GM19397 (cell line): Measurements from ENCODE around the gene NT5C2.
"Not testable (repeated sequence)": the region's sequence is repeated elsewhere in the genome, so short reads cannot be mapped to it uniquely, and the experiment has no call there.

Experiments used
- ATAC-seq: cut with Tn5 transposase; IDR thresholded peaks from one replicate; pipeline ENCODE4 v1.9.1; 2021; ENCODE audit warnings: mild to moderate bottlenecking, moderate library complexity; ENCODE audit not compliant: unreplicated experiment

Gene NT5C2

DNA sequence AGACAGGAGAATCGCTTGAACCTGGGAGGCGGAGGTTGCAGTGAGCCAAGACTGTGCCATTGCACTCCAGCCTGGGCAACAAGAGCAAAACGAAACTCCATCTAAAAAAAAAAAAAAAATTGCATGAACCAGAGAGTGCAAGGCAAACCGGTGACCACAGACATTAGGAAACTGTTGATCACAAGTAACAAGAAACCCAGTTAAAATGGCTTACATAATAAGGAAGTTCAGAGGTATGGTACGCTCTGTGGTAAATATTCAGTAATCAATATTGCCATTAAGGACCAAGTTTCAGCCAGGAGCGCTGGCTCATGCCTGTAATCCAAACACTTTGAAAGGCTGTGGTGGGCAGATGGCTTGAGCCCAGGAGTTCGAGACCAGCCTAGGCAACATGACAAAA lies 9.2 kb upstream of the NT5C2 start:
- ATAC-seq, result no peak

DNA sequence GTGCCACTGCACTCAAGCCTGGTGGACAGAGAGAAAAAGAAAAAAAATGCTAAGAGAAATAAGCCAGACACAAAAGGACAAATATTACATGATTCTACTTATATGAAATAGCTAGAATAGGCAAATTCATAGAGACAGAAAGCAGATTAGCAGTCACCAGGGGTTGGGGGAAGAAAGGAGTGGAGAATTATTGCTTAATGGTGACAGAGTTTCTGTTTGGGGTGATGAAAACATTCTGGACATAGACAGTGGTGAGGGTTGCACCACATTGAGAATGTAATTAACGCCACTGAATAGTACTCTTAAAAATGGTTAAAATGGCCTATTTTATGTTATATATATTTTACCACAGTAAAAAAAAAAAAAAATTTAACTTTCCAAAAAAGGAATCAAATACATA lies 6.4 kb upstream of the NT5C2 start:
- ATAC-seq, result no peak

DNA sequence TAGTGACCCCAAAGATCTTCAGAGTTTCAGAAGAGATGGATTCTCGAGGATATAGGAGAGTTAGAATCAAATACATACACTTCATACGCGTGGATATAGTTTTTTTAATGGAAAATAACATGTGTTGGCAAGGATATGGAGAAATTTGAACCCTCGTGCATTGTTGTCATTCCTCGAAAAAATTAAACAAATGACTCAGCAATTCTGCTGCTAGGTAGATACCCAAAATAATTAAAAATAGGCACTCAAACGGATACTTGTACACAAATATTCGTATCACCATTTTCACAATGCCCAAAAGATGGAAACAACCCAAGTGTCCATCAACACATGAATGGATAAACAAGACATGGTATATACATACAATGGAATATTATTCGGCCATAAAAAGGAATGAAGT lies 5.6 kb upstream of the NT5C2 start:
- no peak for ATAC-seq

DNA sequence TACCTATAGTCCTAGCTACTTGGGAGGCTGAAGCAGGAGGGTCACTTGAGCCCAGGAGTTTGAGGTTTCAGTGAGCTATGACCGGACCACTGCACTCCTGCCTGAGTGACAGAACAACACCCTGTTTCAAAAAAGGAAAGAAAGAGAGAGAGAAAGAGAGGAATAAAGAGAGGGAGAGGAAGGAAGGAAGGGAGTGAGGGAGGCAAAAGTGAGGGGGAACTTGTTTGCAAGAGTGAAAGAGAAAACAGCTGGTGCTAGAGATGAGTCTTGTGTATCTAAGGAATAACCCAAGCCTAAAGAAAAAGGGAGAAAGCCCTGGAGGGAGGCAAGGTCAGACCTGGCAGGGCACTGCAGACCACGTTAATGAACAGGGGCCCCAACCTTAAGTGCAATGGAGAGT lies 4.8 kb upstream of the NT5C2 start:
- ATAC-seq, result no peak

DNA sequence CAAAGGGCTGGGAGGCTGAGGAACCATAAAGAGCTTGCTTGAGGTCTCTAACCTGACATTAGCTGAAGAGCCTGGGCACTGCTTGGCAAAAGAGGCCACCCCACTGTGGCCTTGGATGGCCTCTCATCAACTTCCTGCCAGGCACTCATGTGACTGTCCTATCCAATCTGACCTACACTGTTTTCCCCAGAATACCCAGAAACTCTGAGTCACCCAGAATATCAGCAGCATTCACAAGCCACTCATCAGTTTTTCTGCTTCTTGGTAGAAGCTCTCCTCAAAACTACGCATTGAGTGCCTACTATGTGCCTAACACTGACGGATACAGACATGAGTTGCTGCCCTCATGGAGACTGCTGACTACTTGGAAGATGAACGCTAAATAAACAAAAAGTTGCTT lies 4.1 kb upstream of the NT5C2 start:
- no peak for ATAC-seq

DNA sequence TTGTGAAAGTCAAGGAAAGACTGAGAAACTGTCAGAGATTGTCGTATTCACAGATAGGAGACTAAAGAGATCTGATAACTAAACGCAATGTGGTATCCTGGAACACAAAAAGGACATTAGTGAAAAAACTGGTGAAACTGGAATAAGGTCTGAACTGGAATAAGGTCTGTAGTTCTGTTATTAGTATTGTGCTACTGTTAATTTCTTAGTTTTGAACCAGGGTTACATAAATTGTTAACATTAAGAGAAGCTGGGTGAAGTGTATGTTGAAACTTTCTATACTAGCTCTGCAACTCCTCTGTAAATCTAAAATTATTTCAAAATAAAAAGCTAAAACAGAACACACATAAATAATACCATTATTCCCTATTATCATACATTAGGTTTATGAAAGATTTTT lies 3.4 kb upstream of the NT5C2 start:
- ATAC-seq, result no peak

DNA sequence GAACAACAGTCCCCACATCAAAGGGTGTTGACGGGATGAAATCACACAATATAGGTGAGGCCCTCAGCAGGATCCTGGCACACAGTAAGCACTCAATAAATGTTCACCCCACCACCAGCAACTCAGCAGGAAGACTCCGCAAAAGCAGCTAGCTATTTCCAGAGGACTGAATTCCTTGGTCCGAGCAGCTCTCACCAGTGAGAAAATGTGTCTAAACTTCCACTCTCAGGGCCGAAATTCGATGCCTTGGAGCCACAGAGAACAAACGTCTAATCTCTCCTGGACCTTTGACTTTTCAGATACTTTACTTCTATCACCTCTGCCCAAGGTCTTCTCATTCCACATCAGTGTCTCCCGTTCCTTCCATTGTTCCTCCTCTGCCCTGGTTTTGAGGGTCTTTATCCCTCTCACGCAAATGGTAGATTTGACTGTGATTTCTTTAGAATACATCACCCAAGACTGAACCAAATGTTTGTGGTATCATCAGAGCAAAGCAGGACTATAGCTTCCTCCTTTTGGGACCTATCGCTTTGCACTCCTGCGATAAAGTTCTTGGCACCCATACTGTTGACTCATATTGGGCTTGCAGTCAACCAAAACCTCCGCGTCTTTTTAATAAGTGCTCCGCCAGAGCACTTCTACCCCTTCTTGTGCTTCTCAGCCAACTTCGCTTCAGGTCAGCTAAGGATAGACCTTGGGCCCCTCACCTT lies 903 bp upstream of the NT5C2 start:
- ATAC-seq, result no peak

DNA sequence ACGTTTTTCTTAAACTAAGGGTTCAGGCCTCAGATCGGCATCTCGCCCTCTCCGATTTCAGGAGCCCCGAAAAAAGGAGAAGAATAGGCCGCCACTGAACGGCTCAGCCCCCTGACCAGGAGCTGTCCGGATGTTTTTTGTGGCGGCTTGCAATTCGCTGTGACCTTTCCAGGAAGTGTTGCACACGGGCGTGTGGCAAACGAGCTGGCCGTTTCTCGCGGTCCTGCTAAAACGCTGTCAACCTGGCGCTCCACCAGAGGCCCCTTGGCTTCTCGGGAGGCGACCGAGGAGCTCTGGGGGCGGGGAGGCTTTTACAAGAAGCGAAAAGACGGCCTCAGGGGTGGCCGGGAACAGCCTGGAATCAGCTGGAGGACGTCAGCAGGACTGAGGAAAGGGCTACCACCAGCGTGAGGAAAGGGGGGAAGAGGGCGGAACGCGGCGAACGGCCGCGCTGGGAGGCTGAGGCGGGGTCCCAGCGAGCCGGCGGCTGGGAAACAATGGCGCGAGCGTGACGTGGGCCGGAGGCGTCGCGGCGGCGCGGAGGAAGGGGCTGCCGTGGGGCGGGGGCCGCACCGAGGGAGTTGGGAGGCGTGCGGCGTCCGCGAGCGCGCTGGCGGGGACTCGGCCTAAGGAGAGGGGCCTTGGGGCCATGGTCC lies 493 bp downstream of the NT5C2 start:
- peak; percentile 57 for ATAC-seq

DNA sequence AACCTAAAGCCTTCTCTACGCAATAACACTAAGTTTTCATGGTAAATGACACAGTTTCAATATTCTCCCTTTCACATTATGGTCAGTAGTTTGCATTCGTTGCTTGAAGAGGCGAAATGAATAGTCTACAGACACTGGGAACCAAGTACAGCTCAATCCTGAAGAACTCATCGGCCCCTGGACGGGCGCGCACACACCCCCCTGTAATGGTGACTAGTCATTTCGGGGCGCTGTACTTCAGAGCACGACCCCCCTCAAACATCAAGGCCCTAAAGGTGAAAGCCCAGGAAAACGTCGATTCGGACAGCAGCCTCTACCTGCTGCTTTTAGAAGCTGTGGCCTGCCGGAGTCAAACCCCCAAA lies 1.0 kb downstream of the NT5C2 start:
- ATAC-seq, result no peak

DNA sequence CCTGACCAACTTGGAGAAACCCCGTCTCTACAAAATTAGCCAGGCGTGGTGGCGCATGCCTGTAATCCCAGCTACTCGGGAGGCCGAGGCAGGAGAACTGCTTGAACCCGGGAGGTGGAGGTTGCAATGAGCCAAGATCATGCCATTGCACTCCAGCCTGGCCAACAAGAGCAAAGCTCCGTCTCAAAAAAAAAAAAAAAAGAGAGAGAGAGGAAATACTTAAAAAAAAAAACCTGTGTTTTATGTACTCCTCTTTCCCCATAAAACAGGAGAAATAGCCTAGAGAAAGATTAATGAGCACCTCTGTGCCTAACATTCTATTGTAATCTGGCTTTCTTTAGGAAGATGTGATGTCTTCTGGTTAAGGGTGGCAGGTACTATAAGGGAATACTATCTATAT lies 1.9 kb downstream of the NT5C2 start:
- not testable (repeated sequence) for ATAC-seq

DNA sequence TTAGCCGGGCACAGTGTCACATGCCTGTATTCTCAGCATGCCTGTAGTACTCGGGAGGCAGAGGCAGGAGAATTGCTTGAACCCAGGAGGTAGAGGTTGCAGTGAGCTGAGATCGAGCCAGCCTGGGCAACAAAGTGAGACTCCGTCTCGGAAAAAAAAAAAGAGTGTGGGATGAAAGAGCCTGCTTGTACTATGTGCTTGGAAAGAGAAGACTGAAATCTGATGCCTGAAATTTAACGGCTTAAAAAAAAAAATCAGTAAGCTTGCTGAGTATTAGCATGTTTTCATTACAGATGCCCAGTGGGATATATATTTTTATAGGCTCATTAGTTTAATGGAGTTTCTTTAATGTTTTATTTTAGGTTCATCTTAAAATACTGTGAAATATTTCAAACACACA lies 4.2 kb downstream of the NT5C2 start:
- ATAC-seq, result no peak

DNA sequence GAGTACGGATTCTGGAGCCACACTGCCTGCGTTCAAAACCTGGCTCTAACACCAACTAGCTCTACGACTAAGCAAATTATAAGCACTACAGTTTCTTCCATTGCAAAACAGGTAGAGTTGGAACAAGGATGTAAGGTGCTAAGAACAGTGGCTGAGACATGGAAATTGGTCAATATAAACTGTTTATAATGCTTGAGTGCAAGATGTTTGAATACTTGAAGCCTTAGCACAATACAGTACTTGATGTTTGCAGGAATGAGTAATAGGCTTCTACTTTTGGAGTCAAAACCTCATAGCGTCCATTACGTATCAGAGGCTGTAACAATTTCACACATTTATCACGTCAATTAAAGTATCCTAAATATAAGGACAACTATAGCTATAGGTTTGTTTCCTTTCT lies 6.9 kb downstream of the NT5C2 start:
- no peak for ATAC-seq

DNA sequence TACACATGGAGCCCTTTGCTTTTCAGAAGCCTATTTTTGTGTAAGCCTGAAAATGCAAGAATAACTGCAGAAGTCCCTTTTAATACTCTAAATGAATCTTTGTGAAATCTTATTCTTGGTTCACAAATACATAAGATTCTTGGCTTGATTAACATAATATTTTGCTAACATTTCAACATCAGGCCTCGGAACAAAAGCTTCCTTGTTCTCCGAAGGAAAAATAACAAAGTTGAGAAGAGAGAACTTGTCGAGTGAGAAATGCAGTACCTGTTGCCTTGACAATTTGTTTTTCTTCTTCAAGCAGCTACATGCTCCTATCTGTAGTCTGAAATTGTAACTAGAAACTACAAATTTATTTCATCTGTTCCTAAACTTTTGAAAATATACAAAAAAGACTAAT lies 8.5 kb downstream of the NT5C2 start:
- no peak for ATAC-seq

DNA sequence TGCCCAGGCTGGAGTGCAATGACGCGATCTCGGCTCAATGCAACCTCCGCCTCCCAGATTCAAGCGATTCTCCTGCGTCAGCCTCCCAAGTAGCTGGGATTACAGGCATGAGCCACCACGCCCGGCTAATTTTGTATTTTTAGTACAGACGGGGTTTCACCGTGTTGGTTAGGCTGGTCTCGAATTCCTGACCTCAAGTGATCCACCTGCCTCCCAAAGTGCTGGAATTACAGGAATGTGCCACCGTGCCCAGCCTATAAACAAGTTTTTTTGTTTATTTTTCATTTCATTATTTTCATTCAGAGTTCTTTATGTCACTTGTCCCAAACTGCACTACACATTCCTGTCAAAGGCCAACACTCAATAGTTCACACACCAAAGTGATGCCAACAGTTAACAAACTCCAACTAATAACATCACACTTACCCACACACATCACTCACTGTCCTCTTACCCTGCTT lies 9.1 kb downstream of the NT5C2 start:
- not testable (repeated sequence) for ATAC-seq

DNA sequence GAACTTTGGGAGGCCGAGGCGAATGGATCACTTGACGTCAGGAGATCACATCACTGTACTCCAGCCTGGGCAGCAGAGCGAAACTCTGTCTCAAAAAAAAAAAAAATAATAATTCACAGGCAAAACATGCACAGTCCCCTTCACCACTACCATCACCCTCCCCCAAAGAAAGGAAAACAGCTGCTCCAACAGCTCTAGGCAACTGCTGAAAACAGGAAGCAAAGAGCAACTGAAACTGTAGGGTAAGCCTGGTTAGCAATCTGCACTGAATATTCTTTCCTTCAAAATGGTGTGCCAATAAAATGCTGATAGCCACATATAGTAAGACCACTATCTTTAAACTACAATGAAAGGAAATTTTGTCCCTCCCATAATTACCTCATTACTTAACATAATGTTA lies 11.8 kb downstream of the NT5C2 start:
- ATAC-seq, result peak; percentile 65

DNA sequence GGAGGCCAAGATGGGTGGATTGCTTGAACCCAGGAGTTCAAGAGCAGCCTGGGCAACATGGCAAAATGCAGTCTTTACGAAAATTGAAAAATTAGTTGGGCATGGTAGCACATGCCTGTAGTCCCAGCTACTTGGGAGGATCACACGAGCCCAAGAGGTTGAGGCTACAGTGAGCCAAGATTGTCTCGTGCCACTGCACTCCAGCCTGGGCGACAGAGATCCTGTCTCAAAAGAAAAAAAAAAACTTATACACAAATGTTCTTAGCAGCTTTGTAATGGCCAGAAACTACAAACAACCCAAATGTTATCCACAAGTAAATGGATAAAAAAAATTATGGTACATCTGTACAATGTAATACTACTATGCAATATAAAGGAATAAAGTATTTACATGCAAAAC lies 12.6 kb downstream of the NT5C2 start:
- ATAC-seq, result no peak

DNA sequence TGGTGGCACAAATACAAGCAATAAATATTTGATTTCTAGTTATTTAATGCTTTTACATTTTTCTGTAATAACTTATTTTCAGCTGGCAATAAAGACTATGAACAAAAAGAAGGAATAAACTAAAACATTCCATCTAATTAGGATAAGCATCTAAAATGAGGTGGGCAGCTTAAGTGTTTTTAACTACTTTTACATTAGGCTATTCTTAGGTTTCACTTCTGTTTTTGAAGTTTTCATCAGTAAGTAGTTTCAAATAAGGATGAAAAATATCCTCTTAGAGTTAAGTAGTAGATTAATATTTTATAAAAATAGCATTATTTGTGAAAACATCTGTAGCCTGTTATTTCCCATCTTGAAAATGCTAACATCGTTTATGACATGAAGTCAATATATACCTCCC lies 15.9 kb downstream of the NT5C2 start:
- ATAC-seq, result no peak

DNA sequence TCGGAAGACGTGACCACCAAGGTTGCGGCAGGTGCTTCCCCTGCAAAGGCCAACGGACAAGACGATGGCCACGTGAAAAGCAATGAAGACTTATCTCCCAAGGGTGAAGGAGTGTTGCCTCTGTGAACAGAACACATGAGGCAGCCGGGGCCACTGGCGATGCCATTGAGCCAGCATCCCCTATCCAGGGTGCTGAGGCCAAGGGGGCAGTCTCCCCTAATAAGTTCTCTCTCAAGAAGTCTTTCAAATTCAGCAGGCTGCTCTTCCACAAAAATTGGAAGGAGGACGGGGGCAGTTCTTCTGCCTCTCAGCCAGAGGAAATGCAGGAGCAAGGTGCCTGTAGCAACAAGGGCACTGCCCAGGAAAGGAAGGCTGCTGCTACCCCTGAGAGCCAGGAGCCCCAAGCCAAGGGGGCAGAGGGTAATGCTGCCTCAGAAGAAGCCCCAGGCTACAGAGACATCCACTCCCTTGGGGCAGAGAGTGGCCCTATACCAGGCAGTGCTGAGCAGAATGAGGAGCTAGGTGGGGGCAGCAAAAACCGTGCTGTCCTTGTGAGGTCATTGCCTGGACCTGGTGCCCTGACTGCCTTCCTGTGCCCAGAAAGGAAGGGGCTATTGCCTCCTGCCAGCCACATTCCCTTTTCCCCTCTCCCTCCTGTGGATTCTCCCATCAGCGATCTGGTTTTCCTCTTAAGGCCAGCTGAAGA lies 17.3 kb downstream of the NT5C2 start:
- ATAC-seq, result no peak

DNA sequence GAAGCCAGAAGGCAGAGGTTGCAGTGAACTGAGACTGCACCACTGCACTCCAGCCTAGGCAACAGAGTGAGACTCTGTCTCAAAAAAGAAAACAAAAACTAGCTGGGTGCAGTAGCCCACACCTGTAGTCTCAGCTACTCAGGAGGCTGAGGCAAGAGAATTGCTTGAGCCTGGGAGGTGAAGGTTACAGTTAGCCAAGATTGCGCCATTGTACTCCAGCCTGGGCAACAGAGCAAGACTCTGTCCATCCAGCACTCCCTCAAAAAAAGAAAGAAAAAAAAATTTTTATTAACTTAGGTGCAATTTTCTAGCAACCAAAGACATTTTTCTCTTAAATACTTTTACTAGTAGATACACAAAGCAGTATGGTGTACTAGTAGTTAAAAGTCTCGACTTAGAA lies 18.7 kb downstream of the NT5C2 start:
- ATAC-seq, result not testable (repeated sequence)

DNA sequence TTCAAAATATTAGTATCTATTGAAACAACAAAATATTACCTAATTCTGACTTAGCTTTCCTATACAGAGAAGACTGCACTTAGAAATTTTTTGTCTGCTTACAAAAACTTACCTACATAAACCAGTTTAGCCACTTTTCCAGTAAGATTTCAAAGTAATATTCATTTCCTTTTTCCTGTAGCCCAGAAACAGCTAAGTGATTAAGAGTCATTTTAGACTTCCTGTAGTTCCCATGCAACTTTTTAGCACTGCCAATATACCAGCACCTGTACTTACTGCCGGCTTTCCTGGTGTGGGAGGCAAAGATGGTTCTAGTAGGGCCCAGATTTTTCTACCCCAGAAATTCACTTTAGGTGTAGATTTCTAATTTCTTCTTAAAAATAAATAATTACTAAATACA lies 21.8 kb downstream of the NT5C2 start:
- ATAC-seq, result no peak

DNA sequence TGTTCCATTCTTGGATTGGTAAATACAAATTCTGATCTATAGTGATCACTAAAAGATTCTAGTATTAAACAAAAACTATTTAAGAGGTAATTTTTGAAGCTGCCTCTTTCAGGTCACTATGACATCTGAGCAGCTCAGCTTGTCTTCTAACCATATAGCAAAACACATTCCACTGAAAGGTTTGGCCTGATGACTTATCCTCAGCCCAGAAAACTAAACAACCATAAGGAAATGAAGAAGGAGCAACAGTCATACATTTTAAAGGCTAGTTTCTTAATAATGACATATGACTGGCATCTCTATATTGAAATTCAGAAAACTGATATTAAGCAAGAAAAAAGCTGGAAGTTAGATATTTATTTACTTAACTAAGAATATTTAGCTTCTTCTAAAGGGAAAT lies 24.6 kb downstream of the NT5C2 start:
- no peak for ATAC-seq

DNA sequence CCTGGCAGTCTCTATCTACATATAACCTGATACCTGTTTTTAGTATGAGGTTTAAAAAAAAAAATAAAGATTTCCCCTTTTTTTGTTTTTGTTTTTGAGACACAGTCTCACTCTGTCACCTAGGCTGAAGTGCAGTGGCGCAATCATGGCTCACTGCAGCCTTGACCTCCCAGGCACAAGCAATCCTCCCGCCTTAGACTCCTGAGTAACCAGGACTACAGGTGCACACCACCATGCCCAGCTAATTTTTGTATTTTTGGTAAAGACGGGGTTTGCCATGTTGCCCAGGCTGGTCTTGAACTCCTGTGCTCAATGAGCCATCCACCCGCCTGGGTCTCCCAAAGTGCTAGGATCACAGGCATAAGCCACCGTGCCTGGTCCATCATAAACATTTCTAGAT lies 25.5 kb downstream of the NT5C2 start:
- ATAC-seq, result not testable (repeated sequence)
